Measurements from ENCODE around the gene ITPRIP. TPM values are rescaled to one million over a fixed set of nuclear protein-coding genes. Genes with fewer than 3 reads are reported as not detected.

ITPRIP gene
- total and polyA plus RNA-seq, 2 of the 8 experiments (the other 6 are each of a cell fraction or from before 2014, with no cell fraction given) = 15.3 to 16.9 TPM

DNA sequence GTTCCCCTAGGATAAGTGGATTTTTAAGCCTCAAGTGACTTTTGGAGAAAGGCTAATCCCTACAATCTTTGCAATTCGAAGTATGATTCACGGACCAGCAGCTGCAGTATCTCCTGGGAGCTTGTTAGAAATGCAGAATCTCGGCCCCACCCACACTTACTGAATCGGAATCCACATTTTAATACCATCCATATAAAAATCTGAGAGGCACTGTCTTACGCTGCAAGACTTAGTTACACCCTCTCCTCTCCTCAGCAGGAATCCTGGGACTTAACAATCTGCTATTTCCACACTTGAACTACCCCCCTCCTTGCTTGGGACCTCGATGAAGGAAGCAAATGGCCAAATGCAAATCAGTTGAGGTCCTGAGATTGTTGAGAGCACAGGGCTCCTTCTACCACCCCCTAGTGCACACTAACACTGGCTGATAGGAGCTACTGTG is 21.0 kb downstream of the ITPRIP start:
- Histone ChIP-seq H3K36me3 (ENCODE audit: control insufficient read depth in 2 of 4, insufficient read depth in 4 of 4, low read length in 3 of 4) (peaks cover 13 to 29% (median 25%) of the 10 kb centered on the region in 4 experiments), H3K9ac (replicated peaks in 1 of 4; ENCODE audit: extremely low read depth in 1 of 4, low read depth in 3 of 4, low read length in 3 of 4) (no peak overlapping the region), H2BK5ac (ENCODE audit: low read depth, low read length) (peak overlapping the region; percentile 3; the same call in 1 of the 2 replicates), H4K5ac (ENCODE audit: insufficient read length, low read depth, low read length) (no peak overlapping the region), H3K79me1 (ENCODE audit: low read depth, low read length) (peaks cover 39% of the 10 kb centered on the region), H4K91ac (replicated peaks; ENCODE audit: insufficient read length, low read length) (no peak overlapping the region), H4K8ac (ENCODE audit: extremely low read depth, insufficient read depth, low read length) (no peak overlapping the region), H2BK20ac (ENCODE audit: low read length) (no peak overlapping the region), H3K27me3 (replicated peaks in 1 of 4; ENCODE audit: control insufficient read depth in 3 of 4, extremely low read depth in 1 of 4, insufficient read depth in 3 of 4, low read length in 3 of 4) (no peaks in the 10 kb centered on the region), H3K18ac (ENCODE audit: extremely low read depth, low read length) (no peak overlapping the region), H2BK120ac (replicated peaks; ENCODE audit: low read depth, low read length) (no peak overlapping the region), H2AFZ (ENCODE audit: low read length) (no peak overlapping the region), H3K14ac (ENCODE audit: insufficient read length) (no peak overlapping the region), H3K4me3 (ENCODE audit: extremely low read depth in 1 of 4, insufficient read depth in 2 of 4, low read depth in 3 of 4, low read length in 4 of 4) (no peak overlapping the region), H4K20me1 (replicated peaks in 1 of 2; ENCODE audit: control insufficient read depth in 1 of 2, insufficient read depth in 2 of 2, low read length in 2 of 2) (peaks cover 7 to 25% of the 10 kb centered on the region in 2 experiments), H3K4me2 (ENCODE audit: insufficient read depth in 1 of 2, low read depth in 2 of 2, low read length in 2 of 2) (peak overlapping the region in 1 of 2 experiments; percentile 27; a peak in 1 of 4 replicates), H2BK15ac (ENCODE audit: low read length) (no peak overlapping the region), H3K27ac (ENCODE audit: low read depth, low read length) (0 out of 2 replicates have a peak overlapping the region, but pooled peaks have one; percentile 13), H3K9me3 (ENCODE audit: insufficient read depth in 2 of 2, low read depth in 1 of 2, low read length in 1 of 2) (no peaks in the 10 kb centered on the region), H3K4ac (replicated peaks; ENCODE audit: insufficient read length, low read depth, low read length) (no peak overlapping the region), H3K4me1 (replicated peaks in 1 of 4; ENCODE audit: control insufficient read depth in 3 of 4, insufficient read depth in 4 of 4, low read length in 3 of 4) (peaks cover 0 to 29% (median 23%) of the 10 kb centered on the region in 4 experiments; a peak in 6 of 7 replicates), H2BK12ac (ENCODE audit: low read depth, low read length) (no peak overlapping the region), H3K56ac (replicated peaks; ENCODE audit: insufficient read length, low read depth, low read length) (no peak overlapping the region), H3K23me2 (ENCODE audit: low read depth, low read length) (no peaks in the 10 kb centered on the region), H2AK5ac (ENCODE audit: low read depth, low read length) (no peak overlapping the region), H3K23ac (ENCODE audit: insufficient read length) (no peak overlapping the region), H3K79me2 (ENCODE audit: control insufficient read depth in 1 of 2, insufficient read depth in 2 of 2, low read length in 2 of 2) (peaks cover 0 to 69% of the 10 kb centered on the region in 2 experiments; a peak in 3 of 4 replicates)
- POLR2A ChIA-PET (ENCODE audit: partially characterized antibody) = interaction anchor here (1.2 to 5.1 kb wide), 3 partner anchors 11 to 31 kb away, joined by 3 to 23 read pairs (median 3); partner anchors contain the start of gene ITPRIP
- CTCF ChIA-PET (ENCODE audit: partially characterized antibody) = interaction anchor here (1.1 to 18.5 kb wide), 9 partner anchors 10 to 127 kb away, joined by 3 to 331 read pairs (median 7); partner anchors contain the start of genes CFAP58 and ITPRIP
- TF ChIP-seq SRF (IDR thresholded peaks at IDR 0.05; ENCODE audit: low read depth, low read length) = no peak
- TF ChIP-seq, protein P1, sequence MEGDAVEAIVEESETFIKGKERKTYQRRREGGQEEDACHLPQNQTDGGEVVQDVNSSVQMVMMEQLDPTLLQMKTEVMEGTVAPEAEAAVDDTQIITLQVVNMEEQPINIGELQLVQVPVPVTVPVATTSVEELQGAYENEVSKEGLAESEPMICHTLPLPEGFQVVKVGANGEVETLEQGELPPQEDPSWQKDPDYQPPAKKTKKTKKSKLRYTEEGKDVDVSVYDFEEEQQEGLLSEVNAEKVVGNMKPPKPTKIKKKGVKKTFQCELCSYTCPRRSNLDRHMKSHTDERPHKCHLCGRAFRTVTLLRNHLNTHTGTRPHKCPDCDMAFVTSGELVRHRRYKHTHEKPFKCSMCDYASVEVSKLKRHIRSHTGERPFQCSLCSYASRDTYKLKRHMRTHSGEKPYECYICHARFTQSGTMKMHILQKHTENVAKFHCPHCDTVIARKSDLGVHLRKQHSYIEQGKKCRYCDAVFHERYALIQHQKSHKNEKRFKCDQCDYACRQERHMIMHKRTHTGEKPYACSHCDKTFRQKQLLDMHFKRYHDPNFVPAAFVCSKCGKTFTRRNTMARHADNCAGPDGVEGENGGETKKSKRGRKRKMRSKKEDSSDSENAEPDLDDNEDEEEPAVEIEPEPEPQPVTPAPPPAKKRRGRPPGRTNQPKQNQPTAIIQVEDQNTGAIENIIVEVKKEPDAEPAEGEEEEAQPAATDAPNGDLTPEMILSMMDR (IDR thresholded peaks at IDR 0.05; ENCODE audit: control extremely low read depth in 1 of 3, insufficient read depth in 1 of 3, low read depth in 1 of 3, low read length in 3 of 3) = peak in 1 of 3 experiments; percentile 17; a peak in 1 of 4 replicates
- DNase-seq (ENCODE audit: low read depth in 1 of 2, low spot score in 2 of 2) (no peak), FAIRE-seq (peak; percentile 60)
- 67% methylated on average over 6 of the region's 6 CpGs; no CpG with 5 or more reads in 1 of the 2 experiments for WGBS, 2 experiments (ENCODE audit: extremely low coverage in 1 of 2, insufficient coverage in 1 of 2, insufficient read length in 1 of 2, insufficient replicate concordance in 2 of 2, low coverage in 1 of 2, low lambda C conversion rate in 2 of 2, missing lambda C conversion rate in 1 of 2)

Data from H1 (cell line).